Measurements from ENCODE around the gene TMEM30B.

Gene TMEM30B

DNA sequence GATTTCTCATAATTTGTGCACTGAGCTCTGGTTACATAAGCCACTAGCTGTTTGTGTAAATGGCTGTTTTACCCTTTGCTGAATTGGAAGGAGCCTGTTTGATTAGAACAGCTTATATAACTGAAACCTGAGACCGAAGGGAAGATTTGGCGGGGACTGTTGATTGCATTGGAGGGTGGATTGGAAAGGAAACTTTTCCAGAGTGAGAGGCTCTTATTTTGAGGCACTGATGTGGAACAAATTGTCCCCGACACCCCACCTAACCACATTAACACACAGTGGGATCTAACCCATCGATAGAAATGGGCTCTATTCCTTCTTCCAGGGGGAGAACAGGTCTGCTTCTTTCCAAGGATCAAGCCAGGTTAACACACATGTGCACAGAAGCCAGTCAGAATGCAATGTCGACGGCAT is 51.7 kb downstream of the TMEM30B start:
- no peak for DNase-seq

DNA sequence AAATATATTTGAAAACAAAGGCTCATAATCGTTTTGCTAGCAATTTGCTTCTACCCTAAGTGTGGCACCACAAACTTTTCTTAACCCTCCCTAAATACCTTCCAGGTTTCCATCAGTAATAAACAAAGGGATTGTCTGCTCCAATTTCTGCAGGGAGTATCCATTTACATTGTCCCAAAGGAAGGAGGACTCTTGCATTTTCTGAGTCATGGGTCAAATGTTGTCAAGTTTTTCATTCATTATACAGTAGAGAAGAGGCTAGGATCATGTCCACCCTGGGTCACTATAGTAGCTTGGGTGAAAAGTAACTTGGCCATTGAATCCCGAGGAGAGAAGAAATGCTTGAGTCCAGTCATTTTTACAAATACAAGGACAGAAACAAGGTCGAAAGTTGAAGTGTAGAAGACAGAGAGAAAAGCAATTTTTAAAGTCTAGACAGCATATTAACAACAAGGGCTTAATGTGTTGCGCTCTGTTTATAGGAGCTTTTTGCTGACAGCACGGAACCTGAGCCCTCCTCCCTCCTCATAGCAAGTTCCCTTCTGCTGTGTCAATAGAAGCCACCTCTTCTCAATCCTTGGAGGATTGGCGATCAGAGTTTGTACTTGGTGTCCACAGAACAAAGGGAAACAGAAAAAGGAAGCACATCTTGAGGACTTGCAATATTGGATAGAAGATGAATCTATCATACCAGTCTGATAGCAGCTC is 53.1 kb downstream of the TMEM30B start:
- DNase-seq = no peak
